Trophoblast cell (in vitro differentiated cells and primary cell): ENCODE results near the gene AK1.
A peak's percentile ranks its signal among the peaks of the same experiment; 100 is the strongest.

Source experiments
- DNase-seq, 2 donors: peaks; one replicate each; pipeline ENCODE4 v3.0.0-alpha.2; 2016
- H2AFZ ChIP-seq: 2 replicates; pipeline ENCODE4 v1.6.1; 2013; ENCODE audit warnings: low read length, moderate library complexity, mild to moderate bottlenecking; ENCODE audit not compliant: insufficient read depth, poor library complexity
- H2AK5ac ChIP-seq: 2 replicates; pipeline ENCODE4 v1.6.1; 2013; ENCODE audit warnings: mild to moderate bottlenecking, low read length
- H2BK120ac ChIP-seq: 2 replicates; pipeline ENCODE4 v1.6.1; 2013; ENCODE audit warnings: low read length, mild to moderate bottlenecking, moderate library complexity; ENCODE audit not compliant: insufficient read depth, poor library complexity
- H2BK12ac ChIP-seq: 2 replicates; pipeline ENCODE4 v1.6.1; 2013; ENCODE audit warnings: mild to moderate bottlenecking, low read length, moderate library complexity
- H2BK5ac ChIP-seq: 2 replicates; pipeline ENCODE4 v1.6.1; 2013; ENCODE audit warnings: low read length, low read depth, moderate library complexity, mild to moderate bottlenecking; ENCODE audit not compliant: poor library complexity
- H3K14ac ChIP-seq: 2 replicates; pipeline ENCODE4 v1.6.1; 2013; ENCODE audit warnings: mild to moderate bottlenecking, low read length
- H3K18ac ChIP-seq: 2 replicates; pipeline ENCODE4 v1.6.1; 2013; ENCODE audit warnings: mild to moderate bottlenecking, low read length
- H3K23ac ChIP-seq: 2 replicates; pipeline ENCODE4 v1.6.1; 2013; ENCODE audit warnings: low read length
- H3K27ac ChIP-seq: 2 replicates; pipeline ENCODE4 v1.5.1; 2013; ENCODE audit warnings: low read depth, mild to moderate bottlenecking, inconsistent platforms, low read length, moderate library complexity
- H3K27me3 ChIP-seq: 2 replicates; pipeline ENCODE4 v1.6.1; 2013; ENCODE audit warnings: inconsistent platforms, mild to moderate bottlenecking, low read length, moderate library complexity; ENCODE audit not compliant: insufficient read depth
- H3K36me3 ChIP-seq, 2 experiments: 1 replicate in 1 of 2; 2 replicates in 1 of 2; pipeline ENCODE4 v1.6.1; 2013; ENCODE audit warnings: low read length in 2 of 2, mild to moderate bottlenecking in 2 of 2, moderate library complexity in 1 of 2; ENCODE audit not compliant: insufficient read depth in 2 of 2, control insufficient read depth in 1 of 2
- H3K4ac ChIP-seq: 2 replicates; pipeline ENCODE4 v1.6.1; 2013; ENCODE audit warnings: low read depth, mild to moderate bottlenecking, low read length, moderate library complexity
- H3K4me1 ChIP-seq, 2 experiments: 1 replicate in 1 of 2; 2 replicates in 1 of 2; pipeline ENCODE4 v1.6.1; 2013; ENCODE audit warnings: low read length in 2 of 2, mild to moderate bottlenecking in 2 of 2, moderate library complexity in 1 of 2; ENCODE audit not compliant: insufficient read depth in 2 of 2, control insufficient read depth in 1 of 2
- H3K4me2 ChIP-seq: 2 replicates; pipeline ENCODE4 v1.6.1; 2013; ENCODE audit warnings: inconsistent platforms, mild to moderate bottlenecking, low read length, moderate library complexity
- H3K4me3 ChIP-seq: 2 replicates; pipeline ENCODE4 v1.5.1; 2013; ENCODE audit warnings: mild to moderate bottlenecking, low read depth, low read length, inconsistent platforms
- H3K79me1 ChIP-seq: one replicate; pipeline ENCODE4 v1.6.1; 2013; ENCODE audit warnings: low read length
- H3K79me2 ChIP-seq: 2 replicates; pipeline ENCODE4 v1.6.1; 2013; ENCODE audit warnings: low read length, mild to moderate bottlenecking; ENCODE audit not compliant: control insufficient read depth, insufficient read depth, poor library complexity
- H3K9ac ChIP-seq: 2 replicates; pipeline ENCODE4 v1.6.1; 2013; ENCODE audit warnings: mild to moderate bottlenecking, low read length
- H3K9me3 ChIP-seq: 2 replicates; pipeline ENCODE4 v1.6.1; 2013; ENCODE audit warnings: low read depth, mild to moderate bottlenecking, control low read depth, inconsistent platforms, low read length; ENCODE audit not compliant: insufficient read depth
- H4K12ac ChIP-seq: 2 replicates; pipeline ENCODE4 v1.6.1; 2013; ENCODE audit warnings: low read depth, mild to moderate bottlenecking, low read length, moderate library complexity
- H4K8ac ChIP-seq: 2 replicates; pipeline ENCODE4 v1.6.1; 2013; ENCODE audit warnings: low read depth, mild to moderate bottlenecking, low read length, moderate library complexity
- H4K91ac ChIP-seq: one replicate; pipeline ENCODE4 v1.6.1; 2013; ENCODE audit warnings: low read depth, mild to moderate bottlenecking, low read length, moderate library complexity
- WGBS: extraction: QIAGEN DNeasy Blood & Tissue Kit; methylation state at CpG from one replicate; pipeline ENCODE4 v1.1.7; 2013; ENCODE audit warnings: missing lambda C conversion rate; ENCODE audit not compliant: insufficient read length, insufficient coverage; ENCODE audit errors: extremely low coverage; 5-methylcytosine and 5-hydroxymethylcytosine counted together

AK1 gene

DNA sequence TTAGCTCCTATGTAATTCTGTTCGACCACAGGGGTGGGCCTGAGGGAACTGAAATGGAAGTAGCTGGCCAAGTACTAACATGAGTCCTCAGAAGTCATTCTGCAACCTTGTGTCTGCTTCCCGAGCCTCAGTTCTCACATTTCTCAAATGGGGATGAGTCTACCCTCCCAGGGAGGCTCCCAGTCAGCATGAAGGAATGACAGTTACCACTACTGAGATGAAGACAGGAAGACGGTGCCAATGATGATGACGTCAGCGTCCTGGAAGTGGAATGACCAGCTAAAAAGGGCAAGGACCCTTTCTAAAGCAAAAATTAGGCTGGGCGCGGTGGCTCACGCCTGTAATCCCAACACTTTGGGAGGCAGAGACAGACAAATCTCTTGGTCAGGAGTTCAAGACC lies 46.3 kb upstream of the AK1 start:
- H2AFZ ChIP-seq: no peak overlapping the region
- H3K4me3 ChIP-seq: no peak overlapping the region
- H3K23ac ChIP-seq: no peak overlapping the region
- H3K4me1 ChIP-seq: peaks cover 9 to 20% of the 10 kb centered on the region in 2 experiments
- H4K12ac ChIP-seq: no peak overlapping the region
- no peaks in the 10 kb centered on the region for H3K79me2 ChIP-seq
- H3K79me1 ChIP-seq: peaks cover 5% of the 10 kb centered on the region
- H2BK12ac ChIP-seq: no peak overlapping the region
- peak; percentile 93 to 98 for DNase-seq
- H3K4me2 ChIP-seq: no peak overlapping the region
- no peak overlapping the region for H3K18ac ChIP-seq
- peaks cover 2% of the 10 kb centered on the region for H3K9me3 ChIP-seq
- H2BK5ac ChIP-seq: no peak overlapping the region
- H3K36me3 ChIP-seq: no peaks in the 10 kb centered on the region
- no peak overlapping the region for H3K4ac ChIP-seq
- H3K14ac ChIP-seq: no peak overlapping the region
- no peak overlapping the region for H2BK120ac ChIP-seq
- no peak overlapping the region for H2AK5ac ChIP-seq
- H4K91ac ChIP-seq: no peak overlapping the region
- H4K8ac ChIP-seq: no peak overlapping the region
- H3K27ac ChIP-seq: no peak overlapping the region
- H3K27me3 ChIP-seq: peaks cover 13% of the 10 kb centered on the region
- H3K9ac ChIP-seq: no peak overlapping the region
- WGBS: no CpG with 5 or more reads among the region's 8 CpGs

DNA sequence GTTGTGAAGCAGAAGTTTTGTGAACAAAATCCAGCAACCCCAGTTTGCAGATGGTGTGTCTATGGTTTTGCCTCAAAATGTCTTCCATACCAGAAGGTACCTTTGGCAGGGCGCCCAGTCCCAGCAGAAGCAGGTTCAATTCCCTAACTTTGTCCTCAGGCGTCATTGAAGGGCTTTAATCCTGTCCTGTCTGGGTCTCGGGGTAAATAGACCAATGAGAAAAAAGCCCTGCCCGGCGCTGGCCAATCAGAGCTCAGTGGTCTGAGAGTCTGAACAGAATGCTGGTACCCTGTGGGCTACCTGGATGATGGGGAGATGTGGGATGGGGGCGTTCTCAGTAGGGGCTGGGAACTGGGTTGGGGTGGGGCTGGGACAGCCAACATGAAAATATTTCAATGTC lies 45.6 kb upstream of the AK1 start:
- H2BK5ac ChIP-seq: no peak overlapping the region
- no peak overlapping the region for H3K9ac ChIP-seq
- H3K4ac ChIP-seq: no peak overlapping the region
- no peak overlapping the region for H3K18ac ChIP-seq
- no peak overlapping the region for H3K27ac ChIP-seq
- H3K4me3 ChIP-seq: no peak overlapping the region
- H3K23ac ChIP-seq: no peak overlapping the region
- no CpG with 5 or more reads among the region's 6 CpGs for WGBS
- no peak overlapping the region for H4K91ac ChIP-seq
- no peak overlapping the region for H3K4me2 ChIP-seq
- H4K8ac ChIP-seq: no peak overlapping the region
- no peak overlapping the region for H2BK12ac ChIP-seq
- H3K36me3 ChIP-seq: no peaks in the 10 kb centered on the region
- H3K14ac ChIP-seq: no peak overlapping the region
- H3K4me1 ChIP-seq: peaks cover 13 to 18% of the 10 kb centered on the region in 2 experiments
- H4K12ac ChIP-seq: no peak overlapping the region
- DNase-seq: peak; percentile 98 to 99
- no peak overlapping the region for H2AFZ ChIP-seq
- H3K9me3 ChIP-seq: peaks cover 2% of the 10 kb centered on the region
- H2BK120ac ChIP-seq: no peak overlapping the region
- H2AK5ac ChIP-seq: no peak overlapping the region
- no peaks in the 10 kb centered on the region for H3K79me2 ChIP-seq
- H3K27me3 ChIP-seq: peaks cover 10% of the 10 kb centered on the region
- H3K79me1 ChIP-seq: peaks cover 5% of the 10 kb centered on the region

DNA sequence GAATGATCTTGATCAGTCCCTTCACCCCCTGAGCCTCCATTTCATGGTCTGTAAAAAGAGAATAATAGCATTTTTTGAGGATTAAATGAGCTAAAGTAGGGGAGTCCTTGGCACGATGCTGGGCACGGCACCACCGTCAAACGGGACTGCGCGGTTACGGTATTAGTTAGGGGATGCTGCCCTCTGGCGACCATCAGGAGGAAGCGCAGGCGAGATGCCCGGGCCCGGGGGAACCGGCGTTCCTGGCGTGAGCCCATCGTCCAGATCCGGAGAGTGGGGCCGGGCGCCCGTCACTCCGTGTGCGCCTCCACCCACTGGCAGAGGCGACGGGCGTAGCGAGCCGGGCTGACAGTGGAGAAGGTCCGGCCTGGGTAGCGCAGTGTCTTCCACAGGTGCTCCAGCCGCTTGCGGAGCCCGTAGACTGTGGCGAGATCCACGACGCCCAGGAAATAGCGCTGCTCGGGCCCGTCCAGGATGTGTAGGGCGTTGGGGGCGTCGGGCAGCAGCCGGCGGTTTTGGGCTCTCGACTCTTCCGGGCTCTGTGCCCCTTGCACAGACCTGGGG lies 44.2 kb upstream of the AK1 start:
- Histone ChIP-seq H2BK12ac (no peak overlapping the region), H3K27me3 (peaks cover 1% of the 10 kb centered on the region), H3K36me3 (no peaks in the 10 kb centered on the region), H4K12ac (no peak overlapping the region), H3K9ac (no peak overlapping the region), H4K8ac (no peak overlapping the region), H3K18ac (no peak overlapping the region), H3K4me1 (peaks cover 9 to 11% of the 10 kb centered on the region in 2 experiments), H3K14ac (no peak overlapping the region), H3K4ac (no peak overlapping the region), H3K79me1 (peaks cover 3% of the 10 kb centered on the region), H2BK5ac (no peak overlapping the region), H3K79me2 (no peaks in the 10 kb centered on the region), H3K23ac (no peak overlapping the region), H4K91ac (no peak overlapping the region), H3K27ac (no peak overlapping the region), H2AFZ (no peak overlapping the region), H3K4me3 (no peak overlapping the region), H2AK5ac (no peak overlapping the region), H3K9me3 (peaks cover 2% of the 10 kb centered on the region), H2BK120ac (no peak overlapping the region), H3K4me2 (no peak overlapping the region)
- WGBS: no CpG with 5 or more reads among the region's 45 CpGs
- peak; percentile 43 to 76 for DNase-seq

DNA sequence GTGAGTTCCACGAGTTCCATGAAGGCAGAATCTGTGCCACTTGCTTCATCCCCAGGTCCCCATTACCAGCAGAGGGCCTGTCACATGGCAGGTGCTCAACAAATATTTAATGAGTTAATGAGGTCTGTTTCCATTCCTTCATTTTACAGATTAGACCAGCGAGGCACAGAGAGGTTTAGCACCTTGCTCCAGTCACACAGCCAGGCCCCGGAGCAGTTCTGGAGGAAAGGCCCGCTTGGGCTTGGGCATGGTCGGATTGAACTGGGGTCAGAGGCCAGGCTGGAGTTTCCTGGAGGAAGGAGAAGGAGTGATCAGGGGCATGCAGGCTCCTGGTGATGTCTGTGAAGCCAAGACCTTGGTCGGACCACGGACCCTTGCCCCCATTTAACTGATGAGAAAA lies 43.3 kb upstream of the AK1 start:
- Histone ChIP-seq H3K9me3 (peaks cover 2% of the 10 kb centered on the region), H3K4me2 (no peak overlapping the region), H3K9ac (no peak overlapping the region), H3K79me1 (peaks cover 5% of the 10 kb centered on the region), H3K36me3 (no peaks in the 10 kb centered on the region), H3K18ac (no peak overlapping the region), H4K91ac (peak overlapping the region; percentile 17), H3K14ac (no peak overlapping the region), H4K12ac (no peak overlapping the region), H2AK5ac (no peak overlapping the region), H3K79me2 (no peaks in the 10 kb centered on the region), H3K4me1 (peaks cover 11% of the 10 kb centered on the region in 2 experiments), H2BK120ac (no peak overlapping the region), H3K27ac (no peak overlapping the region), H3K27me3 (no peaks in the 10 kb centered on the region), H2AFZ (no peak overlapping the region), H2BK12ac (no peak overlapping the region), H4K8ac (no peak overlapping the region), H3K4ac (no peak overlapping the region), H2BK5ac (no peak overlapping the region), H3K23ac (no peak overlapping the region), H3K4me3 (no peak overlapping the region)
- DNase-seq: no peak
- no CpG with 5 or more reads among the region's 7 CpGs for WGBS
